Right renal pelvis (tissue), 4 donors: ENCODE results near the gene STOML1. TPM values are rescaled to one million over a fixed set of nuclear protein-coding genes. Genes with fewer than 3 reads are reported as not detected.

Experiments
- DNase-seq, 4 donors: peaks; one replicate each; pipeline ENCODE4 v3.0.0-alpha.2; 2013; ENCODE audit warnings: low read depth in 4 of 4, low spot score in 3 of 4, missing footprints in 1 of 4
- polyA plus RNA-seq, 4 donors: library from polyadenylated mRNA; unstranded; fragments of 120-200 nt; gene quantifications; one replicate each; pipeline ENCODE4 v1.2.1, GENCODE V29; 2013; ENCODE audit not compliant: insufficient read length in 4 of 4

STOML1 gene, protein sequence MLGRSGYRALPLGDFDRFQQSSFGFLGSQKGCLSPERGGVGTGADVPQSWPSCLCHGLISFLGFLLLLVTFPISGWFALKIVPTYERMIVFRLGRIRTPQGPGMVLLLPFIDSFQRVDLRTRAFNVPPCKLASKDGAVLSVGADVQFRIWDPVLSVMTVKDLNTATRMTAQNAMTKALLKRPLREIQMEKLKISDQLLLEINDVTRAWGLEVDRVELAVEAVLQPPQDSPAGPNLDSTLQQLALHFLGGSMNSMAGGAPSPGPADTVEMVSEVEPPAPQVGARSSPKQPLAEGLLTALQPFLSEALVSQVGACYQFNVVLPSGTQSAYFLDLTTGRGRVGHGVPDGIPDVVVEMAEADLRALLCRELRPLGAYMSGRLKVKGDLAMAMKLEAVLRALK
- polyA plus RNA-seq = 10 to 100 TPM in 3 of 4 donors, 1 to 10 TPM in 1; 8.9 to 16.8 (median 11.5) TPM

DNA sequence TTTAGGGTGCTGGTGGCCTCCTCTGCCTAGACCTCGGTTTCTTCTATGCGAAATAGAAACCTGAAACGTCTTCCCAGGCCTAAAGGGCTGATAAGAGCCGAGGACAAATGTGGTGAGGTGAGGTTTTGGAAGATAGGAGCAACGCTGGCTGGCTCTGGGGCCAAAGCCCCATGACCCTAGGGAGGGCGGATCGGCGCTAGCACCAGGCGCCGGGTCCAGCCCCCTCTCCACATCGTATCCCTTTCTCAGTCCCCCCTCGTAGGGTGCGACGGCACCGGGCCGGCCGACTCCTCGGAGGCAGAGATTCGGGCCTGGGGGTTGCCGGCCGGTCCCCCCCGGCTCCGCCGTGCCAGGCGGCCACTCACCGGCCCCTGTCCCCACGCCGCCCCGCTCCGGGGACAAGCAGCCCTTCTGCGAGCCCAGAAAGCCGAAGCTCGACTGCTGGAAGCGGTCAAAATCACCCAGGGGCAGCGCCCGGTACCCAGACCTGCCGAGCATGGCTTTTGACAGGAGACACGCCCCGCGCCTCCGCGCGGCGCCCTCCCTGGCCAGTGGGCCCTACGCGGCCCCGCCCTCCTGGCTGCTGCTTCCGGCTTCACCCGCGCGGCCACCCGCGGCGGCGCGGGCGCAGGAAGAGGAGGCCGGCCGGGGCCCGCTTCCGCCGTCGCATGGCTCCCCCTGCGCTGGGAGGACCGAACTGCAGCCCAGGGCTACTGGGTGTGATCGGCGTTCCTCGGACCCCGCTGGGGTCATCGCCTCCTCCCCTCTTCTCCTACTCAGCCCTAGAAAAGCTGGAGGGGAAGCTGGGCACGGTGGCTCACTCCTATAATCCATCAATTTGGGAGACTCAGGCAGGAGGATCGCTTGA is at the start of gene STOML1:
Gene STOML1, minus strand, starts transcription at position 570 of the 868 bp plus-strand sequence. Its CDS starts 72 bp downstream, at position 498.
- peak; percentile 85 to 87 (median 86) for DNase-seq

DNA sequence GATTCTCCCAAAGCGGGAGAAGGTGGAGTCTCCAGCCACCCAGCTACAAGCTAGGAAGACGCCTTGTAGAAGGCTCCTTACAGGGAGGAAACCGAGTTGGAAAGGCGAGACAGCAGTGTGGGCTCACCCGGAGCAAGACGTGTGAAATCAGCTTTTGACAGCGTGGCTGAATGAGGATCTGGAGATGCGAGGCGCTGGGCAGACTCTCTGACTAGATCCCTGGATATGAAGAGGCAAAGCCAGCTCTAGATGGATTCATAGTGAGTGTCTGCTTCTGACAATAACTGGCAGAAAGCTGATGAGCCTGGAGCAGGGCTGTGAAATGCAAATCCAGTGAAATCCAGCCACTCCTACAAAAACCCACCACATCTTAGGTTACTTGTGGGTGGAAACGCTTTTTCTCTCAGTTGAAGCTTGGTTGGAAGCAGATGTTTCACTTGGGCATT is 49.2 kb upstream of the STOML1 start:
- DNase-seq = no peak

DNA sequence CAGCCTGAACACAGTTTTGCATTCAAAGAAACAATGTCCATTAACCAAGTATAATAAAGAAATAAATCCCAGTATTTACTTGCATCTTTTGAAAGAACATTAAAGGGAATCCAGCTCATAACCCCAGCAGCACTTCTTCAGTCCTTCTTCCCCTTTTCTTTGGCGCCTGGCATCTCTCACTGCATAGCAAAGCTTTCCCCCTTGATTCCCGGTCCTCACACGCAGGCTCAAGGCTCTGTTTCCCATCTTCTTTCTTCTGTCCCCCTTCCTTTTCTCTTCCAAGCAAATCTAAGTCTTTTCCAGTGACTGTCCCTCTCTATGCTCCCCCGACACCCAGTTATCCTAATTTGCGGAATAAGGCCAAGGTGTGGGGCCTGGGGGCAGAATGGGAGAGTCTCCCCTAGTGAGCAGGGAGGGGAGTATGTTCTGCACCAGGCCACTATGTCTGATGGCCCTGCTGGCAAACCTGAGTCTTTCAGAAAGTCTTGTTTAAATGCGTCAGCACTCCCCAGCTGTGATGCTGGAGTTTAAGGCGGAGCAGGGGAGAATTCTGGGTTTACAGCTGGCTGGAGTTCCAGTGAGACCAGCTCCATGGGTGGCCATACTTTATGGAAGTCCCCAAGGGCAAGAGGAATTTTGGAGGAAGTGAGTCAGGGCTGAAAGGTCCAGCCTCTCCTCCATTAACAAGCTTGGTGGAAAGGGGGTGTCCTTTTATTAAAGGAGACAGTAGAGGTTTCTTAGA is 48.2 kb upstream of the STOML1 start:
- peak in 3 of 4 donors; percentile 44 to 57 (median 54) for DNase-seq

DNA sequence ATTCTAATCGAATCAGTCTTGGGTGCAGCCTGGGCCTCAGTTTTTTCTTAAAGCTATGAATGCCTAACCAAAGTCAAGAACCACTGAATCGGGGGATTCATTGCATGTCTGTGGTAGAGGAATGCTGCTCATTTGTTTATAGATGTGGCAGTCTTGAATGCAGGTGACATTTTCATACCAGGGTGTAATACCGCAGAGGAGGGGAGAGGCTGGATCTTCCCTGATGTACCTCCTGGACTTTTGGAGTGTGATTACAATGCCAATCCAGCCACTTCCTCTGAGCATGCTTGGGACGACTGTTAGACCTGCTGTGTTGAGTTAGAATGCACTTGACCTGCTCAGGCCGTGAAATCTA is 47.5 kb upstream of the STOML1 start:
- DNase-seq = no peak

DNA sequence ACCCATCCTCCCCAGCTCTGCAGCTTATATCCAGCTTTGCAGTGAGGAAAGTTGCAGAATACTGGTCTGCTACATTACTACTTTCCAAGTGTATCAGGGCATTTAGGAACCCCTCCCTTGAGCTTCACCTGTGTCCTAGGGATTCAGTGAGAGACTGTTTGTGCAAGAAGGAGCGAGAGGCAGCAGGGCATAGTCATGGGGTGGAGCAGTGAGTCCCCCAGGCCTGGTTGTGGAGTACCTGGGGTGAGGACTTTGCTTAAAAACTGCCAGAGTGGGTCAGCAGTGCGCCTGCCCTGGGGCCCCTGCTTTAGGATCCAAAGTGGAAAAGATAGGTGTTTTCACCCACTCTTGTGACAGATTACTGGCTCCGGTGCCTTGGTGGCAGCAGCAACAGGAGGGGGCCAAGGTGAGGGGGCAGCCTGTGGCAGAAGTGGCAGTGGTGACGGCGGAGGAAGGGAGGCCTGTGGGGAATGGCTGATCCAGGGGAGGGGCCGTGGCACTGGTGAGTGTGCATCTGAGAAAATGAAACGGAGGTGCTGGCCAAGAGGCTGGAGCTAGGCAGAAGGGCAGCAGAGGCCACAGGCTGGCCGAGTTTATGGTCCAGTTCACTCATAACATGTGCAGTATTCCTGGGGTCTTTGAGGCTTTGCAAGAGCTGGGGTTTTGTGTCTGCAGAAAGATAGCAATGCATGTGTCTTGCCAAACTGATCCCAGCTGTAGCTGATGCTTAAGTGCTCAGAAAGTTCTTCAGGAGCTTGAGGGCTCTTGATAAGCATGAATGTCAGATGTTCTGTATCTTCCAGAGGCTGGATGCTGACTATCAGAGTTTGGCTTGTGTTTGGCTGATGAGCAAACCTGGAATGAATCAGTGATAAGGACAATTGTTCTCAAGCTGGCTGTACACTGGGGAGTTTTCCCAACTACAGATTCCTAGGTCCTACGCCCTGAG is 46.9 kb upstream of the STOML1 start:
- DNase-seq = no peak

DNA sequence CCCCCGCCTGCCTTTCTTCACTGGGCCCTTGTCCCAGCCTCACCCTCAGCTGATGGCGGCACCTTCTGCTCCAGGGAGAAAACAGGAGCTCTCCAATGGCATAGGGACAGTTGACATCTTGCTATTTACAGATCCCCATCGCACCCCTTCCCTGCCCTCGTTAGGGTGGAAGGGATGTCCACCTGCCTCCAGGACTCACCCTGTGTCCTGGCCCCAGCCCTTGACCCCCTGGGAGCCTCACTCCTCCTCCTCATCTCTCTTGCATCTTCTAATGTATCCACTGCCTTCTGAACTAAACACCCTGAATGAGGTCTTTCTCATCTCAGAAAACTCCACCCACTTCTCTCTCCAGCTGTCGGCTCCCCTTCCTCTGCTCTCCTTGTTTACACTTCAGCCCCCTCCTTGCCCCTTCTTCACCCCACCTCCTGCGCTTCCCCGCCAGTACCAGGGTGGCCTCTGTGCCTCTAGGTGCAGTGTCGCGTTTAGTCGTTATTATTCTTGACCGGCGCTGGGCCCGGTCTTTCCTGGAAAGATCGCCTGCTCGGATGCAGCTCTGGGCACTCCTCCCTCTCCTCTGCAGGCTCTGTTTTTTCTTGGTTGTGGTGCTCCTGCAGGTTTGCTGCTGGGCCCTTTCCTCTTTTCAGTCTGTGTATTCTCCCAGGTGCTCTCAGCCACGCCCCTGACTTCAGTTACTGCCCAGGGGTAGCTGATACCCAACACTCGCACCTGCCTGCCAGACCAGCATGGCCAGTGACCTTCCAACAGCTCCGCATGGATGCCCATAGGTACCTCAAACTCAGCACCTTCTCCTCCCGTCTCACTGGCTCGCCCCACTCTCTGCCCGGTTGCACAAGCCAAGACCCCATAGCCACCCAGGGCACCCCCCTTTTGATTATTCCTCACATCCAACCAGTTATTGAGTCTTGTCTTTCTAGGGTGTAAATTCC is 45.3 kb upstream of the STOML1 start:
- DNase-seq = no peak

DNA sequence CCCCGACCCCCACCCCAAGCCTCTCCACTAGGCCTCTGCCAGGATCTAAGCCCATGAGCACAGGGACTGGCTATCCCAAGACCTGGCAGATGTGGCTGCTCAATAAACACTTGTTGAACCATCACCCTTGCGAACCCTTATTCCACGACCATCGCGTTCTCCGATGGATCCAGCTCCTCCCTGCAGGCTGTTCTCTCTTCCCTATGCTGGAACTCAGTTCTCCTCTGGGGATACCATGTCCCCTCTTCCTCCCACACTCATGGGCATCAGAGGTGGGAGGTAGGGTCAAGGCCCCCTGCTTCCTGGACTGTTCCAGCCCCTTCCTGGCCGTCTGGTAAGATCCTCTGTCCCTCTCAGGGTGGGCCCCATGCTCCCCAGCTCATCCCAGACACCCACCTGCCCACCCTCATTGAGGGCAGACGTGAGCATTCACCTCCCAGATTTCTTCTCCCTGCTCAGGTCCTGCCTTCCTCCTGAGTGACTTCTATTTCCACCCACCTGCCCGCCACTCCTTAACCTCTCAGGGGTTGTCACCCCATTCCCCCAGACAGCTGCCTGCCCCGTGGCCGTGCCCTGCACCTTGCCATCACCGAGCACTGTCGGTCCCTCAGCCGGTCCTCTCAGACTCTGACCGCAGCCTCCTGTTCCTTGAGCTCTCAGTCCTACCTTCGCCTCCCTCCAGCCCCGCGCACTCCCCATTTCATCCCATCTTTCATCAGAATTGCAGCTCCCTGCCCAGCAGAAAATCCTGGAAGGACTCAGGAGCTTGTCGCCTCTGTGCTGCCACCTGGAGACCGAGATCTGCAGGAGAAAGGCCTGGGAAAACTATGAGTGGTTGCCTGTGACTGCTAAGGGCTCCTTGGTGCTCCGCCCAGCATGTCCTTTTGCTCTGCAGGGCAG is 44.4 kb upstream of the STOML1 start:
- DNase-seq = peak; percentile 35 to 59 (median 39)

DNA sequence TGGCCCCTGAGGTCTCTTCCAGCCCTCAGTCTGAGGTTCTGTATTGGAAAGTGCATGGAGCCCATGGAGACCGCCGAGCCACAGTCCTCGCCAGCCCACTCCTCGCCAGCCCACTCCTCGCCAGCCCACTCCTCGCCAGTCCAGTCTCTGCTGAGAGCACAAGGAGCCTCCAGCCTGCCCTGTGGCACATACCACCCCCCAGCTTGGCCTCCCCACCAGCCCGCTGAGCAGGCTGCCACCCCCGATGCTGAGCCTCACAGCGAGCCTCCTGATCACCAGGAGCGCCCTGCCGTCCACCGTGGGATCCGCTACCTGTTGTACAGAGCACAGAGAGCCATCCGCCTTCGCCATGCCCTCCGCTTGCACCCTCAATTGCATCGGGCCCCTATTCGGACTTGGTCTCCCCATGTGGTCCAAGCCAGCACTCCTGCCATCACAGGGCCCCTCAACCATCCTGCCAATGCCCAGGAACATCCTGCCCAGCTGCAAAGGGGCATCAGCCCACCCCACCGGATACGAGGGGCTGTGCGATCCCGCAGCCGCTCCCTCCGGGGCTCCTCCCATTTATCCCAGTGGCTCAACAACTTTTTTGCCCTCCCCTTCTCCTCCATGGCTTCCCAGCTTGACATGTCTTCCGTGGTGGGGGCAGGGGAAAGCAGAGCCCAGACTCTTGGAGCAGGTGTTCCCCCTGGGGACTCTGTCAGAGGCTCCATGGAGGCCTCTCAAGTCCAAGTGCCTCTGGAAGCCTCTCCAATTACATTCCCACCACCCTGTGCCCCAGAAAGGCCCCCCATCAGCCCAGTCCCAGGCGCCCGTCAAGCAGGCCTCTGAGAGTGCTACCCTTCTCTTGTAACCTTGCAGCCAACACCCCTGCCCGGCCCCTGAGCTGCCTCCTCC is 43.3 kb upstream of the STOML1 start:
- no peak for DNase-seq

DNA sequence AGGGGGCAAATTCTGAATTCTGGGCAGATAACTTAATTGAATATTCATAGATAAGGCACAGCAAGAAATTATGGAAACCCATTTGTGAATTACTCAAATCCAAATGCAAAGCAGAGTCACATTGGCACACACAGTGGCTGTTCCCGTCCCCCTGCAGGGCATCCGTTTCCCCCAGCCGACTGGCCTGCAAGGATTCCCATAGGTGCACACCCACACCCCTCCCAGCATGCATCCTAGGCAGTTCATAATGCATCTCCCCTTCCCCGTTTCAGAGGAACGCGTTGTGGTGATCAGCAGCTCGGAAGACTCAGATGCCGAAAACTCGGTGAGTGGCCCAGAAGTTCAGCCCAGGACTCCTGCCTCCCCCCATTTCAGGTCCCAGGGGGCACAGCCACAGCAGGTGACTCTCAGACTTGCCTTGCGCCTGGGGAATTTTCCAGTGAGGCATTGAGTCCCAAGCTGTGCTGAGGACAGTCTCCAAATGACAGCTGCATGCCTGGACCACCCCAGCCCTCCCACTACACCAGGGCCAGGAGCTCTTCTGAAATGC is 42.2 kb upstream of the STOML1 start:
- DNase-seq = no peak

DNA sequence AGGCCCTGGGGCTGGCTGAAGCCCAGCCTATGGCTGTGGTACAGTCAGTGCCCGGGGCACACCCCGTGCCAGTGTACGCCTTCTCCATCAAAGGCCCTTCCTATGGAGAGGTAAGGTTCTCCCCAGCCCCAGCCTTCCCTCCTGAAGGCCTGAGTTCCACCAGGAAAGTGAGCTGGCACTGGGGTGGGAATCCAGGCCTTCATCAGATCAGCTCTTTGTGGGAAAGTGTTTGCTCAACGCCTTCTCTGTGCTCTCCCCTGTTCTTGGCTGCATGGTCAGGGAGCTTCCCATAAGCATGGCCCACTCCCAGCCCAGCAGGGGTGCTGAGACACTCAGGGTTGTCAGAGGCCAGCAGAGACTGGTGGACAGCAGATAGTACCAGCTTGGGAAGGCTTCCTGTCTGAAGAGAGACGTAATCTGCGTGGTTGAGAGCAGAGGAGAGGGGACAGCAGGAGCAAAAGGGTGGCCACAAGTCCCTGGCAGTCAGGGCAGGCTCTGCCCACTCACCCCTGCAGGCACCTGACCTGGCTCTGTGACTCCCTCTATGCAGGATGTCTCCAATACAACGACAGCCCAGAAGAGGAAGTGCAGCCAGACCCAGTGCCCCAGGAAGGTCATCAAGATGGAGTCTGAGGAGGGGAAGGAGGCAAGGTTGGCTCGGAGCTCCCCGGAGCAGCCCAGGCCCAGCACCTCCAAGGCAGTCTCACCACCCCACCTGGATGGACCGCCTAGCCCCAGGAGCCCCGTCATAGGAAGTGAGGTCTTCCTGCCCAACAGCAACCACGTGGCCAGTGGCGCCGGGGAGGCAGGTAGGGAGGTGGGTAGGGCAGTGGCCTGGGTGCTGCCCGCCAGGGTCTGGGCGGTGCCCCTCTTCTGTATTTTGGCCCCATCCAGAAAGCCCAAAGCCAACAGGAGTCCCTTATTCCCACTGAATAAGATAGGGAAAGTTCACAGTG is 40.8 kb upstream of the STOML1 start:
- no peak for DNase-seq

DNA sequence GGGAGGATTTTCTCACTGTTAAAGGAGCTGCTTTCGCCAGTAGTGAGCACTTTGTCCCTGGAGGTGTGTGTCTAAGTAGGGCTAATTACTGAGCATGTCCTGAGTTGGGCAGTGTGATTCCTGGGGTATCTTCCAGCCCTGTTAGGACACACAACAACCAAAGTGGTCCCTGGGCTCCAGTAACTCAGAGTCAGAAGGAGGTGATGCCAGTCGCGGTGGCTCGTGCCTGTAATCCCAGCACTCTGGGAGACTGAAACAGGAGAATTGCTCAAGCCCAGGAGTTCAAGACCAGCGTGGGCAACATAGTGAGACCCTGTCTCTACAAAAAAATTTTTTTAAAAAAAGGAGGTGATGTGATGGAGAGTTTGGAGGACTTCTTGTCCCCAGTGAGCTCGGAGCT is 40.0 kb upstream of the STOML1 start:
- no peak for DNase-seq

DNA sequence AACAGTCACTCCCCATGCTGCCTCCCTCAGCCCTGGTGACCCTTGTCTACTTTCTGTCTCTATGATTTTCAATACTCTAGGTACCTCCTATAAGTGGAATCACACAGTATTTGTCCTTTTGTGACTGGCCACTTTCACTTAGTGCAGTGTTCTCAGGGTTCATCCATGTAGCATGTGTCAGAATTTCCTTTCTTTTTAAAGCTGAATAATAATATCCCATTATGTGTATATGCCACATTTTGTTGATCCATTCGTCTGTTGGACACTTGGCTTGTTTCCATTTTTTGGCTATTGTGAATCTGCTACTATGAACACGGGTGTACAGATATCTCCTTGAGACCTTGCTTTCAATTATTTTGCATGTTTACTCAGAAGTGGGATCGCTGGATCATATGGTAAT is 36.6 kb upstream of the STOML1 start:
- DNase-seq = no peak

DNA sequence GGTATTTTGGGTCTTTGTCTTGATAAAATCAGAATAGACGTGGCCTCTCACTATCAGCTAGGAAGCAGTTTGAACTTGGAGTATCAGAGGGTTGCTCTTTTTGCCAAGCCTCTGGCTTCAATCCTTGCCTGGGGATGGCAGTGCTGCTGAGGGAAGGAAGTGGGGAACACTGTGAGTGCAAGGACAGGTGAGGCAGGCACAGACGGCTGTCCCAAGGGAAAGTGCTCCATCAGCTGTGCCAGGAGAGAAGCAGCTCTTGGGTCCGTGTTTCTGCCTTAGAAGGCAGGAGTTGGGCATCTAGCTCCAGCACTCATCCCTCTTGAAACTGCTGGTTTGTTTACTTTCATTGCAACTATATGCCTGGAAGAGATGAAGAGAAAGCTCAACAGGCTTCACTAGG is 35.6 kb upstream of the STOML1 start:
- DNase-seq = no peak

DNA sequence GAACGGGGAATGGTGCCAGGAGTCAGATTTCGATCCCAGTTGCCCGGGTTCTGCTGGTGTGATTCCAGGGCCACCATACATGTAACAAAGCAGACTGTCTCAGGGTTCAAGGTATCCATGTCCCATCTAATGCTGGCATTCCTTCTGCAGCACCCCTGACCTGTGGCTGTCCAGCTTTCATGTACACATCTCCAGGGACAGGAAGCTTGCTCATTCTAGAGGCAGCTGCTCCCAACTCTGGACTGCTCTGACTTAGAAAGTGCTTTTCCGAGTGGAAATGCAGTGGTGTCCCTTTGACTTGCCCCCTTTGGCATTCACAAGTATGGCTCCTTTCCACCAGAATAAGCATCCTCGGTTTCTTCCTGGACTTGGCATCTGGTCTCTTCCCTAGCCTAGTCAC is 33.3 kb upstream of the STOML1 start:
- no peak for DNase-seq

DNA sequence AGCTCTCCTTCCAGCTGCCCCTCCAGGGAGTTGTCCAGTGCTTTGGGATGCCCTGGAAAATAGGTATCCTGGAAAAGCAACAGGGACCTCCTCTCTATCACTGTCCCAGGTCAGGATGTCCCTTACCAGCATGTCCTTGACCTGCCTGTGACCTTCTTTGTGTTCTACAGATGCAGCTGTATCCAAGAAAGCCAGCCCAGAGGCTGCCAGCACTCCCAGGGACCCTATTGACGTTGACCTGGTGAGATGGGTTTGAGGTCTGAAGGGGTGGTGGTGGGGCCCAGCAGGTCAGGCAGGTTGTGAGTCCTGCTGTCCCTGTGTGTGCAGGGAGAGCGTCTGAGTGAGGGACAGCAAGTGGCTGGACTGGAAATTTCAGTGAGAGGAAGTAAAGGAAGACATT is 32.6 kb upstream of the STOML1 start:
- no peak for DNase-seq
